Spleen (tissue), 11 donors: ENCODE data around the gene AFAP1. TPM values are rescaled to one million over a fixed set of nuclear protein-coding genes. Genes with fewer than 3 reads are reported as not detected.

ENCODE experiments used
- DNase-seq: peaks from one replicate; pipeline ENCODE4 v3.0.0-alpha.2; 2020
- H3K27ac ChIP-seq, 8 donors: fragments of 200-600 bp; sonication (generic) in 7 of 8; 1 replicate in 4 of 8; 2 replicates in 4 of 8; pipeline versions ENCODE4 v1.5.0 to v1.8.0; 2016 to 2021; ENCODE audit warnings: inconsistent platforms in 4 of 8, mild to moderate bottlenecking in 4 of 8, moderate library complexity in 1 of 8
- H3K27me3 ChIP-seq, 7 donors: fragments of 200-600 bp; sonication (generic) in 6 of 7; replicated peaks in 1 of 7; 1 replicate in 4 of 7; 2 replicates in 3 of 7; pipeline versions ENCODE4 v1.5.0 to v1.8.0; 2016 to 2021; ENCODE audit warnings: inconsistent platforms in 3 of 7, mild to moderate bottlenecking in 1 of 7
- H3K36me3 ChIP-seq, 6 donors: fragments of 200-600 bp; sonication (generic) in 5 of 6; 1 replicate in 4 of 6; 2 replicates in 2 of 6; pipeline versions ENCODE4 v1.5.0 to v1.8.0; 2016 to 2021; ENCODE audit warnings: inconsistent platforms in 2 of 6
- H3K4me1 ChIP-seq, 6 donors: fragments of 200-600 bp; sonication (generic) in 5 of 6; 1 replicate in 3 of 6; 2 replicates in 3 of 6; pipeline versions ENCODE4 v1.5.0 to v1.8.0; 2016 to 2021; ENCODE audit warnings: inconsistent platforms in 3 of 6
- H3K4me3 ChIP-seq, 8 donors: fragments of 200-600 bp; sonication (generic) in 7 of 8; 1 replicate in 4 of 8; 2 replicates in 4 of 8; pipeline versions ENCODE4 v1.5.0 to v1.8.0; 2016 to 2021; ENCODE audit warnings: inconsistent platforms in 4 of 8, mild to moderate bottlenecking in 4 of 8, moderate library complexity in 2 of 8
- H3K9me3 ChIP-seq, 8 donors: fragments of 200-600 bp; sonication (generic) in 7 of 8; 1 replicate in 4 of 8; 2 replicates in 4 of 8; pipeline versions ENCODE4 v1.5.0 to v1.8.0; 2016 to 2021; ENCODE audit warnings: inconsistent platforms in 4 of 8
- POLR2A ChIP-seq, 3 donors: fragments of 450-650 bp; IDR thresholded peaks; one replicate each; pipeline ENCODE4 v1.5.1; 2017; ENCODE audit warnings: antibody characterized with exemption in 3 of 3, mild to moderate bottlenecking in 1 of 3
- POLR2AphosphoS5 ChIP-seq, 3 donors: sonication (generic); formaldehyde crosslinking; IDR thresholded peaks; one replicate each; pipeline ENCODE4 v1.5.1; 2017; ENCODE audit warnings: antibody characterized with exemption in 3 of 3
- WGBS, 5 donors: extraction: QIAGEN DNeasy Blood & Tissue Kit in 3 of 5; methylation state at CpG; one replicate each; pipeline versions ENCODE4 v1.1.5 to v1.1.7; 2013 to 2018; 5-methylcytosine and 5-hydroxymethylcytosine counted together
- intact Hi-C: fragments of 100-400 bp; cut with DNase I; formaldehyde crosslinking; loops from one replicate; pipeline ENCODE4 v1.15.0; 2023; ENCODE audit warnings: low total_unique reads
- polyA plus RNA-seq, 3 donors: library from polyadenylated mRNA; stranded (reverse); fragments of 200-250 nt; gene quantifications; one replicate each; pipeline ENCODE4 v1.2.1, GENCODE V29; 2013
- total RNA-seq, 7 donors: library from RNA; depleted of rRNA in 3 of 7; stranded (reverse); fragments of >200 nt in 3 of 7; fragmentation: NEBNext Ultra II Directional in 4 of 7; extraction: Animal tissue kit (Norgen Biotek cat#: 25700) in 4 of 7; gene quantifications; one replicate each; pipeline versions ENCODE4 v1.1.0 to v1.2.1, GENCODE V29; 2016 to 2021
- TF ChIP-seq, protein P1 (sequence below), 11 experiments: fragments of 200-600 bp in 7 of 11; fragments of 450-650 bp in 4 of 11; sonication (generic) in 4 of 11; IDR thresholded peaks in 8 of 11; conservative IDR thresholded peaks in 3 of 11; 1 replicate in 7 of 11; 2 replicates in 4 of 11; pipeline versions ENCODE4 v1.4.0 to v1.8.0; 2016 to 2021; ENCODE audit warnings: antibody characterized with exemption in 11 of 11, inconsistent platforms in 4 of 11, mild to moderate bottlenecking in 1 of 11
- donor health status: healthy with polysubstance abuse.
- donor health status: DM: no; HTN: no; CAD: no; lungs with moderate emphysema.
- donor health status: DM: no; HTN: no; CAD: no.
- donor health status: Bipolar disorder and iron deficiency.
- donor health status: healthy.
- donor health status: DM: no; HTN: no; CAD: no.
- donor health status: DM: yes; HTN: yes; CAD: no.

AFAP1 gene
- total and polyA plus RNA-seq, 10 donors, result 1.6 to 29.2 (median 12.1) TPM

- TF ChIP-seq POLR2A (IDR thresholded peaks at IDR 0.05), result no peak
- Histone ChIP-seq H3K27me3 (no peaks in the 10 kb centered on the region), H3K36me3 (peaks cover 0 to 9% (median 0%) of the 10 kb centered on the region in 6 donors), H3K9me3 (no peaks in the 10 kb centered on the region), H3K27ac (peak overlapping the region in 7 of 8 donors; percentile 63 to 79 (median 72)), H3K4me1 (peaks cover 2 to 57% (median 18%) of the 10 kb centered on the region in 6 donors), H3K4me3 (no peak overlapping the region)
- WGBS, 5 donors, result 89 to 92% (median 91%) methylated on average over 11 of the region's 11 CpGs
- DNase-seq, result no peak
- intact Hi-C loops, result no loop called here
Measured at GRCh38 chr4:7827566-7827965, 112.1 kb downstream of the AFAP1 start.

DNA sequence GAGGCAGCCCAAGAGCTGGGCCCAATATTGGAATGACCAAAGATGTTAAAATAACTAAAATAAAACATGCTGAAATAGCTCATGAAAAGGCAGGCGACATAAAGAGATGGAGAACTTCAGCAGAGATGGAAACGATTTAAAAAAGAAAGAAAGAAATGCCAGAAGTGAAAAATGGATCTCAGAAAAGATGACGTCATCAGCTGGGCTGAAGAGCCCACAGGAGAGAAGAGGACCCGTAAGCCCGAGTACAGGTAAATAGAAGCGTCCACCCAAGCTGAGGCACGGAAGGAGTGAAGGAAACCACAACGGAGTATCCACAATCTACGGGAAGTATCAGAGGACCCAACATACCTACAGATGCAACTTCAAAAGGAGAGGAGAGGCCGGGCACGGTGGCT, 112.8 kb downstream of the AFAP1 start:
- Histone ChIP-seq H3K4me3 (no peak overlapping the region), H3K9me3 (no peaks in the 10 kb centered on the region), H3K27me3 (no peaks in the 10 kb centered on the region), H3K4me1 (peaks cover 2 to 54% (median 18%) of the 10 kb centered on the region in 6 donors), H3K36me3 (peaks cover 0 to 9% (median 0%) of the 10 kb centered on the region in 6 donors), H3K27ac (no peak overlapping the region)
- DNase-seq, result no peak
- TF ChIP-seq POLR2A (IDR thresholded peaks at IDR 0.05) (no peak), POLR2AphosphoS5 (IDR thresholded peaks at IDR 0.05) (no peak)
- TF ChIP-seq, protein P1, sequence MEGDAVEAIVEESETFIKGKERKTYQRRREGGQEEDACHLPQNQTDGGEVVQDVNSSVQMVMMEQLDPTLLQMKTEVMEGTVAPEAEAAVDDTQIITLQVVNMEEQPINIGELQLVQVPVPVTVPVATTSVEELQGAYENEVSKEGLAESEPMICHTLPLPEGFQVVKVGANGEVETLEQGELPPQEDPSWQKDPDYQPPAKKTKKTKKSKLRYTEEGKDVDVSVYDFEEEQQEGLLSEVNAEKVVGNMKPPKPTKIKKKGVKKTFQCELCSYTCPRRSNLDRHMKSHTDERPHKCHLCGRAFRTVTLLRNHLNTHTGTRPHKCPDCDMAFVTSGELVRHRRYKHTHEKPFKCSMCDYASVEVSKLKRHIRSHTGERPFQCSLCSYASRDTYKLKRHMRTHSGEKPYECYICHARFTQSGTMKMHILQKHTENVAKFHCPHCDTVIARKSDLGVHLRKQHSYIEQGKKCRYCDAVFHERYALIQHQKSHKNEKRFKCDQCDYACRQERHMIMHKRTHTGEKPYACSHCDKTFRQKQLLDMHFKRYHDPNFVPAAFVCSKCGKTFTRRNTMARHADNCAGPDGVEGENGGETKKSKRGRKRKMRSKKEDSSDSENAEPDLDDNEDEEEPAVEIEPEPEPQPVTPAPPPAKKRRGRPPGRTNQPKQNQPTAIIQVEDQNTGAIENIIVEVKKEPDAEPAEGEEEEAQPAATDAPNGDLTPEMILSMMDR (IDR thresholded peaks at IDR 0.05 in 8 of 11, conservative IDR thresholded peaks at IDR 0.05 in 3 of 11), result no peak
- WGBS, 5 donors, result 88 to 96% (median 92%) methylated on average over 11 of the region's 11 CpGs
- intact Hi-C loops, result no loop called here

DNA sequence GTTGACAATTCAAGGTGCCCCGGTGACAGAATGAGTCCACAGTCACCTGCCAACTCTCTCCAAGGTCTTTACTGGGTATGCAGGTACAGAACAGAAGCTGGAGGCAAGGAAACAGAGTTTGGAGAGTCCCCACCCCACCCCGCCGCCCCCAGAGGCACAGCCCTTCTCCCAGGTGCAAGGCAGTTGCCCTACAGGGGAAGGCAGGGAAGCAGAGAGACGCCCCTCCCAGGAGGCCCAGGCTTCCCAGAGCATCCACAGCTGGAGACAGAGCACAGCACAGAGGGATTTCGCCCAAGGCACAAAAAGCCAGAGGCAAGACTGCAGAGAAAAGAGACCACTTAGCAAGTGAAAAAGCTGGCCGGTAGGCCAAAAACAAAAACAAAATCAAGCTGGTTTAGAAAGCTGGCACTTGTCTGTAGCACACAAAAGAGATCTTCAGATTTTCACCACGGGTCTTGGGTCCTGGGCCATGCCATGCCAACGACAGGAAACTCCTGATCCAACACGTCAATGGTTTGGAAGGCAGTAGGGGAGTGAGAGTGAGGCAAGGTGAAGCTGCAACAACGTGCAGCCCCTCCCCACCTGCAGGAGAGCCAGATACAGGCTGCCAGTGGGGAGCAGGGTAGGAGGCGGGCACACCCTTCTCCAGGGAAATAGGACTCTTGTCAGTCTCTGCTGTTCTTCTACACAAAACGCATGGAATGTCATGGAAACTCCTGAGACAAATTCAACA, 113.3 kb downstream of the AFAP1 start:
- 81 to 87% (median 87%) methylated on average over 12 of the region's 12 CpGs for WGBS, 5 donors
- TF ChIP-seq, protein P1 (IDR thresholded peaks at IDR 0.05 in 8 of 11, conservative IDR thresholded peaks at IDR 0.05 in 3 of 11), result no peak
- Histone ChIP-seq H3K27ac (no peak overlapping the region), H3K36me3 (peaks cover 0 to 9% (median 0%) of the 10 kb centered on the region in 6 donors), H3K9me3 (no peaks in the 10 kb centered on the region), H3K27me3 (no peaks in the 10 kb centered on the region), H3K4me1 (peaks cover 2 to 52% (median 18%) of the 10 kb centered on the region in 6 donors), H3K4me3 (no peak overlapping the region)
- intact Hi-C loops, result no loop called here
- no peak for DNase-seq

DNA sequence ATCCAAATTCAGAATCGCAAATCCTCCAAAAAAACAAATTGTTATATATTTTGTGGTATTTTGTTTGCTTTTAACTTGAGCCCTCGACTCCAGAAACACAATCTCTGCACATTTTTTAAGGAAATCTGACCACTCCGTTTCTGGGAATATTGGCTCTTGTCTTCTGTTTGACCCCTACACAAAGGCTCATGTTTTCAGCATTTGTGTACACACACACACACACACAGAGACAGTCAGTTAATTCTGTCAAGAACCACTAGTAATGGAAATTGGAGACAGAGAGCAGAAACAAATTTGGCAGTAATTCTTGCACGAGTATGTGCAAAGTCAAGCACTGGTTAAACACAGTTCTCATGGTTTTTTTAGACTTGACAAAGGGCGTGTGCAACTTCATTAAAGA, 115.4 kb downstream of the AFAP1 start:
- H3K4me3 ChIP-seq, result no peak overlapping the region
- 72 to 81% (median 79%) methylated on average over 5 of the region's 5 CpGs for WGBS, 5 donors
- no peaks in the 10 kb centered on the region for H3K9me3 ChIP-seq
- intact Hi-C loops, result no loop called here
- TF ChIP-seq, protein P1 (IDR thresholded peaks at IDR 0.05 in 8 of 11, conservative IDR thresholded peaks at IDR 0.05 in 3 of 11), result no peak
- TF ChIP-seq POLR2A (IDR thresholded peaks at IDR 0.05), result no peak
- TF ChIP-seq POLR2AphosphoS5 (IDR thresholded peaks at IDR 0.05), result no peak
- peak overlapping the region in 4 of 8 donors; percentile 2 to 49 (median 44) for H3K27ac ChIP-seq
- no peak for DNase-seq
- peaks cover 0 to 31% (median 11%) of the 10 kb centered on the region in 6 donors for H3K4me1 ChIP-seq
- no peaks in the 10 kb centered on the region for H3K27me3 ChIP-seq
- H3K36me3 ChIP-seq, result peaks cover 0 to 9% (median 0%) of the 10 kb centered on the region in 6 donors
